Progenitor cell of endocrine pancreas (in vitro differentiated cells): Measurements from ENCODE around the gene RASGRF2. TPM values are rescaled to one million over a fixed set of nuclear protein-coding genes. Genes with fewer than 3 reads are reported as not detected.

Experiments
- DNase-seq: peaks from one replicate; pipeline ENCODE4 v3.0.0; 2021; ENCODE audit warnings: low spot score; ENCODE audit not compliant: unreplicated experiment
- H3K27ac Mint-ChIP-seq: 2 replicates; pipeline ENCODE4 v1.8.0; 2021; ENCODE audit warnings: mild to moderate bottlenecking, moderate library complexity, mixed read lengths
- H3K27me3 Mint-ChIP-seq: 2 replicates; pipeline ENCODE4 v1.8.0; 2021; ENCODE audit warnings: mixed read lengths
- H3K36me3 Mint-ChIP-seq: 2 replicates; pipeline ENCODE4 v1.8.0; 2022; ENCODE audit warnings: mixed read lengths; ENCODE audit not compliant: insufficient read depth
- H3K4me1 Mint-ChIP-seq: 2 replicates; pipeline ENCODE4 v1.8.0; 2021; ENCODE audit warnings: low read depth, mixed read lengths
- H3K4me3 Mint-ChIP-seq: 2 replicates; pipeline ENCODE4 v1.8.0; 2021; ENCODE audit warnings: low read depth, mild to moderate bottlenecking, moderate library complexity, mixed read lengths
- H3K9me3 Mint-ChIP-seq: 2 replicates; pipeline ENCODE4 v1.8.0; 2021; ENCODE audit warnings: low read depth, mixed read lengths
- total RNA-seq: library from RNA; stranded (reverse); gene quantifications from 2 replicates; pipeline ENCODE4 v1.2.1, GENCODE V29; 2021
- TF ChIP-seq, protein P1 (sequence below): fragments of 200-600 bp; sonication (generic); IDR thresholded peaks from one replicate; pipeline ENCODE4 v1.5.0; 2021; ENCODE audit warnings: antibody characterized with exemption, mild to moderate bottlenecking; ENCODE audit not compliant: unreplicated experiment

The RASGRF2 gene
- total RNA-seq, 1 donor from 2014 or later, result 0.62 TPM

DNA sequence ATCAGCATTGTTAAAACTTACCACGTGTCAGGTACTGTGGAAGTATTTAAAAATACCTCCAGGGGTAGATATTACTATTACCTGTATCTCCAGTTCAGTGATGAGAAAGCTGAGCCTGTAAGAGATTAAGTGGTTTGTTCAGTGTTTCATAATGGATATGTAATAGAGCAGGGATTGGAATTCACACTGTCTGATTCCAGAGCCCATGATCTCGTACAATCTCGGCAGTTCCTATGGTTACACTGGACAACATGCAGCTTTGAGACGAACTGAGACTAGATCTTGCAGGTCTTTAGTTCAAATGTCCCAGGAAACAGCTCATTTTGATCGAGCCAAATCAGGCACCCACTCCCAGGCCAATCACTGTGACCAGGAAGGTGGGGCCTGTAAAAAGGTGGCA, 8.8 kb upstream of the RASGRF2 start:
- no peak overlapping the region for H3K4me3 Mint-ChIP-seq
- DNase-seq, result no peak
- H3K36me3 Mint-ChIP-seq, result no peaks in the 10 kb centered on the region
- no peaks in the 10 kb centered on the region for H3K4me1 Mint-ChIP-seq
- TF ChIP-seq, protein P1, sequence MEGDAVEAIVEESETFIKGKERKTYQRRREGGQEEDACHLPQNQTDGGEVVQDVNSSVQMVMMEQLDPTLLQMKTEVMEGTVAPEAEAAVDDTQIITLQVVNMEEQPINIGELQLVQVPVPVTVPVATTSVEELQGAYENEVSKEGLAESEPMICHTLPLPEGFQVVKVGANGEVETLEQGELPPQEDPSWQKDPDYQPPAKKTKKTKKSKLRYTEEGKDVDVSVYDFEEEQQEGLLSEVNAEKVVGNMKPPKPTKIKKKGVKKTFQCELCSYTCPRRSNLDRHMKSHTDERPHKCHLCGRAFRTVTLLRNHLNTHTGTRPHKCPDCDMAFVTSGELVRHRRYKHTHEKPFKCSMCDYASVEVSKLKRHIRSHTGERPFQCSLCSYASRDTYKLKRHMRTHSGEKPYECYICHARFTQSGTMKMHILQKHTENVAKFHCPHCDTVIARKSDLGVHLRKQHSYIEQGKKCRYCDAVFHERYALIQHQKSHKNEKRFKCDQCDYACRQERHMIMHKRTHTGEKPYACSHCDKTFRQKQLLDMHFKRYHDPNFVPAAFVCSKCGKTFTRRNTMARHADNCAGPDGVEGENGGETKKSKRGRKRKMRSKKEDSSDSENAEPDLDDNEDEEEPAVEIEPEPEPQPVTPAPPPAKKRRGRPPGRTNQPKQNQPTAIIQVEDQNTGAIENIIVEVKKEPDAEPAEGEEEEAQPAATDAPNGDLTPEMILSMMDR, result no peak
- H3K27ac Mint-ChIP-seq, result no peak overlapping the region
- peaks cover 10% of the 10 kb centered on the region for H3K9me3 Mint-ChIP-seq
- peaks cover 14% of the 10 kb centered on the region for H3K27me3 Mint-ChIP-seq

DNA sequence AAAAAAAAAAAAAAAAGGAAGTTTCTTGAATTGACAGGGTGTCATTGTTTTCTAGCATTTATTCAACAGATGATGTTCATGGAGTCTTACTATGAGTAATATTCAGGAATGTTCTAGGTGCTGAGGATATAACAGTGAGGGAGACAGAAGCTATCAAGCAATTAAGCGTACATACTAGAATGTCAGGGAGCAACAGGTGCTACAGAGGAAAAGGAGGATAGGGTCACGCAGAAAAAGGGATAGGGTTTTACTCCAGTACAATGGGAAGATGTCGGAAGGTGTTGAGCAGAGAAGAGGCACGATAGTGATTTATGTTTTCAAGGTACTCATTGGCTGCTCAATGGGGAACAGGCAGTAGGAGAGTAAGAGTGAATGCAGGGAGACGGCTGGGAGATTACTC, 6.6 kb upstream of the RASGRF2 start:
- no peak overlapping the region for H3K4me3 Mint-ChIP-seq
- peaks cover 37% of the 10 kb centered on the region for H3K27me3 Mint-ChIP-seq
- TF ChIP-seq, protein P1, result no peak
- no peaks in the 10 kb centered on the region for H3K36me3 Mint-ChIP-seq
- H3K27ac Mint-ChIP-seq, result no peak overlapping the region
- DNase-seq, result no peak
- no peaks in the 10 kb centered on the region for H3K4me1 Mint-ChIP-seq
- no peaks in the 10 kb centered on the region for H3K9me3 Mint-ChIP-seq

DNA sequence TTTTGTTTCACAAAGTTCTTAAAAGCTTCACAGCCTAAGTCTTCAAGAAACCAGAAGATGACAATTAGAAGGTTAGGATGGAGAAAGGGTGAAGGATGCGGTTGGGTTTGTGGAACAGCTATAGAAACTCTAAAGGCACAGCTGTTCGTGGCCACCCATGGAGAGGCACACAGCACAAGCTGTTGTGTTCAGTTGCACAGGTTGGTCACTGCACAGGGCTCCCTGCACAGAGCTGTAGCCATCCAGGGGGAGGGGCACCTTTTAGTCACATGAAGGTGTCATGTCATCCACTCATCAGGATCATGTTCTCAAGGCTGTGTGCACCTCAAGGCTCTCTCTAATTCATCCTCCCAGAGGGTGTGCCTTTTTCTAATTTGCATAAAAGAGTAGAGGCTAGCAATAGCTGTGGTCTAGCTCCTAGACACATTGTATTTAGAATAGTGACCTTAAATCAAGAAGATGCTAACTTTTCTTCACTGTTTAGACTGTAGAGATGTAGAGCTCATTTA, 5.0 kb upstream of the RASGRF2 start:
- Mint-ChIP-seq H3K27me3 (peaks cover 51% of the 10 kb centered on the region), H3K4me1 (peaks cover 5% of the 10 kb centered on the region), H3K36me3 (no peaks in the 10 kb centered on the region), H3K27ac (no peak overlapping the region), H3K4me3 (no peak overlapping the region), H3K9me3 (no peaks in the 10 kb centered on the region)
- TF ChIP-seq, protein P1, result no peak
- DNase-seq, result no peak

DNA sequence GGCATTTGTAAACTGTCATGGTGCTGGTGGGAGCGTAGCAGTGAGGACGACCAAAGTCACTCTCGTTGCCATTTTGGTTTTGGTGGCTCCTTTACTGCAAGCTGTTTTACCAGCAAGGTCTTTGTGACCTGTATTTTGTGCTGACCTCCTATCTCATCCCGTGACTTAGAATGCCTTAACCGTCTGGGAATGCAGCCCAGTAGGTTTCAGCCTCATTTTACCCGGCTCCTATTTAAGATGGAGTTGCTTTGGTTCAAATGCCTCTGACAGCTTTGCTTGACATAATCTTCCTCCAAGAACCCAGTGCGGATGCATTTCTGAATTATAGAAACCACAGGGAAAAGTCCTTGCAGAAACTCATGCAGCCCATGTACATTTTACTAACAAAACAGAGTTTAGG, 3.9 kb upstream of the RASGRF2 start:
- no peaks in the 10 kb centered on the region for H3K36me3 Mint-ChIP-seq
- H3K4me3 Mint-ChIP-seq, result no peak overlapping the region
- peaks cover 9% of the 10 kb centered on the region for H3K4me1 Mint-ChIP-seq
- peaks cover 55% of the 10 kb centered on the region for H3K27me3 Mint-ChIP-seq
- no peaks in the 10 kb centered on the region for H3K9me3 Mint-ChIP-seq
- H3K27ac Mint-ChIP-seq, result no peak overlapping the region
- DNase-seq, result no peak
- TF ChIP-seq, protein P1, result no peak

DNA sequence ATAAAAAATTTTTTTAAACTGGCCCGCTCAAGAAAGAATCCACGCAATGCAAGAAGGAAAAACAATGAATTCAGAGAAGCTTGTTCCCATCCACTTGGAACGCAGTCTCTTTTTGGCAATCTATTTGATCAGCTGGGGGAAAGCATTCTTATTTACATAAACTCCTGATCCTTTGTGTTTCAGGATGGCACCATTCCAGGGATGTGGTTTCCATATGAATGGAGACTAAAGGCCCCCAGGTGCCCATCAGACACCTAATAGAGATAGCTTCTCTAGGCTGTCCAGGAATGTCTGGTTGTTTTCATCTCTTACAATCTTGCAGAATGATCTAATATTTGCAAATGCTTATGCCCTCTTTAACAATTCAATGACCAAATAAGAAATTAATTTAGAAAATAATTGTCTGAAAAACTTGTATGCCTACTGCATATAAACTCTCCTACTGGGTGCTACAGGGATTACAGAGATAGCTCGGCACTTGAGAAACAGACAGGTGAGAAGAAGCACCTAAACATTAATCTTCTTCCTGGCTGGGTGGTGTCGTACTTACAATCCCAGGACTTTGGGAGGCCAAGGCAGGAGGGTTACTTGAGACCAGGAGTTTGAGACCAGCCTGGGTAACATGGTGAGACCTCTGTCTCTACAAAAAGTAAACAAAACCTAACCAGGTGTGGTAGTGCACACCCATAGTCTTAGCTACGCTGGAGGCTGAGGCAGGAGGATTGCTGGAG, 3.0 kb upstream of the RASGRF2 start:
- no peaks in the 10 kb centered on the region for H3K9me3 Mint-ChIP-seq
- TF ChIP-seq, protein P1, result no peak
- H3K36me3 Mint-ChIP-seq, result no peaks in the 10 kb centered on the region
- H3K4me3 Mint-ChIP-seq, result no peak overlapping the region
- H3K4me1 Mint-ChIP-seq, result peaks cover 11% of the 10 kb centered on the region
- no peak for DNase-seq
- peaks cover 61% of the 10 kb centered on the region for H3K27me3 Mint-ChIP-seq
- H3K27ac Mint-ChIP-seq, result no peak overlapping the region
